Muscle of leg (tissue), 11 donors: ENCODE results near the gene DIP2C. TPM values are rescaled to one million over a fixed set of nuclear protein-coding genes. Genes with fewer than 3 reads are reported as not detected.

Experiments
- DNase-seq: peaks from one replicate; pipeline ENCODE4 v3.0.0; 2013
- H3K27ac ChIP-seq: one replicate; pipeline ENCODE4 v1.5.1; 2013; ENCODE audit warnings: mild to moderate bottlenecking, low read length, control low read depth
- H3K27me3 ChIP-seq: one replicate; pipeline ENCODE4 v1.6.1; 2013; ENCODE audit warnings: low read length; ENCODE audit not compliant: control insufficient read depth, insufficient read depth
- H3K36me3 ChIP-seq: one replicate; pipeline ENCODE4 v1.6.1; 2013; ENCODE audit warnings: low read length; ENCODE audit not compliant: control insufficient read depth, insufficient read depth
- H3K4me1 ChIP-seq: one replicate; pipeline ENCODE4 v1.6.1; 2013; ENCODE audit warnings: low read length; ENCODE audit not compliant: control insufficient read depth, insufficient read depth
- H3K4me3 ChIP-seq: one replicate; pipeline ENCODE4 v1.5.1; 2013; ENCODE audit warnings: low read length, control low read depth
- H3K9me3 ChIP-seq: replicated peaks from 2 replicates; pipeline ENCODE4 v1.6.1; 2013; ENCODE audit warnings: low read depth, low read length; ENCODE audit not compliant: control insufficient read depth
- WGBS: methylation state at CpG from one replicate; pipeline ENCODE4 v1.1.5; 2013; ENCODE audit warnings: missing lambda C conversion rate; ENCODE audit not compliant: insufficient coverage; 5-methylcytosine and 5-hydroxymethylcytosine counted together
- polyA plus RNA-seq, 8 donors: library from polyadenylated mRNA; unstranded; fragments of 120-200 nt; gene quantifications; one replicate each; pipeline versions ENCODE4 v1.2.1 to v1.2.3, GENCODE V29; 2013; ENCODE audit warnings: inconsistent platforms in 1 of 8, low replicate concordance in 1 of 8; ENCODE audit not compliant: insufficient read length in 8 of 8, insufficient read depth in 1 of 8
- total RNA-seq: library from RNA; stranded (reverse); fragments of 120-200 nt; gene quantifications from one replicate; pipeline ENCODE4 v1.2.4, GENCODE V29; 2013

The DIP2C gene
- total and polyA plus RNA-seq, 9 donors: 15.1 to 30.8 (median 24.8) TPM

- H3K36me3 ChIP-seq: peaks cover 2% of the 10 kb centered on the region
- 94% methylated on average over 12 of the region's 16 CpGs for WGBS
- no peak overlapping the region for H3K4me3 ChIP-seq
- H3K4me1 ChIP-seq: peaks cover 3% of the 10 kb centered on the region
- no peaks in the 10 kb centered on the region for H3K27me3 ChIP-seq
- no peak for DNase-seq
- H3K27ac ChIP-seq: no peak overlapping the region
- H3K9me3 ChIP-seq: peaks cover 9% of the 10 kb centered on the region
These were observed 47.1 kb downstream of the DIP2C start for GRCh38 chr10:642186-642890.

DNA sequence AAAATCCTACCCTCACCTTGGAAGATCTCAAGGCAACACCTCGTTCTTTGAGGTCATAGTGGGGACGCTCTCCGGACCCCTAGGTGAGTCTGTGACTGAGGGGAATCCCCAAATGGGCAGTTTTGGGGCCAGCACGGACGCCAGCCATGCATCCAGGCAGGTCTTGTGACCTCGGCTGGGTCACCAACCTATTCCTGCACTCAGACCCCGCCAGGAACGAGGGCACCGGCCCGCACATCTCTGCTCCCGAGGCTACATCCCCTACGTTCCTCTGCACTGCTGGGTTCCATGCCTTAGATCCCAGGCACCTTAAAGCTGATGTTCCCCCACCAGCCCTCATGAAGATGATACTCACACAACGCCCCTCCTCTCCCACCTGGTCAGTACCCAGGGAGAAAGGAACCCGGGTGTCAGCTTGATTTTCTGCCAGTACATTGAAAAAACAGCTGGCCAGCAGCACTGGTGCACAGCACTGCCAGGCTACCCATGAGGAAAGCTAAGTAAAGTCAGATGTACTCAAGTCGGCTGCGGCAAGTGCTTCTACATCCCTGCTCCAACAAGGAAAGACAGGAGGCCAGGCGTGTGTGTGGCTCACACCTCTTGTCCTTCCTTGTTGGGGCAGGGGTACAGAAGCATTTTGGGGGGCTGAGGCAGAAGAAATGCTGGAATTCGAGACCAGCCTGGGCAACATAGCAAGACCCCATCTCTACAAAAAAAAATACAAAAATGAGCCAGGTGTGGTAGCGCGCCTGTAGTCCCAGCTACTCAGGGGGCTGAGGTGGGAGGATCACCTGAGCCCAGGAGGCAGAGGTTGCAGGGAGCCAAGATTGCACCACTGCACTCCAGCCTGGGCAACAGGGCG, 48.1 kb downstream of the DIP2C start:
- no peaks in the 10 kb centered on the region for H3K27me3 ChIP-seq
- no peak overlapping the region for H3K4me3 ChIP-seq
- peaks cover 3% of the 10 kb centered on the region for H3K4me1 ChIP-seq
- no peak for DNase-seq
- H3K27ac ChIP-seq: no peak overlapping the region
- peaks cover 2% of the 10 kb centered on the region for H3K36me3 ChIP-seq
- WGBS: 87% methylated on average over 16 of the region's 21 CpGs
- peaks cover 9% of the 10 kb centered on the region for H3K9me3 ChIP-seq

- Histone ChIP-seq H3K4me1 (peaks cover 4% of the 10 kb centered on the region), H3K4me3 (no peak overlapping the region), H3K36me3 (peaks cover 2% of the 10 kb centered on the region), H3K27me3 (no peaks in the 10 kb centered on the region), H3K27ac (no peak overlapping the region), H3K9me3 (peaks cover 9% of the 10 kb centered on the region)
- 92% methylated on average over 19 of the region's 27 CpGs for WGBS
- DNase-seq: no peak
These were observed 48.8 kb downstream of the DIP2C start for GRCh38 chr10:640673-641045.

DNA sequence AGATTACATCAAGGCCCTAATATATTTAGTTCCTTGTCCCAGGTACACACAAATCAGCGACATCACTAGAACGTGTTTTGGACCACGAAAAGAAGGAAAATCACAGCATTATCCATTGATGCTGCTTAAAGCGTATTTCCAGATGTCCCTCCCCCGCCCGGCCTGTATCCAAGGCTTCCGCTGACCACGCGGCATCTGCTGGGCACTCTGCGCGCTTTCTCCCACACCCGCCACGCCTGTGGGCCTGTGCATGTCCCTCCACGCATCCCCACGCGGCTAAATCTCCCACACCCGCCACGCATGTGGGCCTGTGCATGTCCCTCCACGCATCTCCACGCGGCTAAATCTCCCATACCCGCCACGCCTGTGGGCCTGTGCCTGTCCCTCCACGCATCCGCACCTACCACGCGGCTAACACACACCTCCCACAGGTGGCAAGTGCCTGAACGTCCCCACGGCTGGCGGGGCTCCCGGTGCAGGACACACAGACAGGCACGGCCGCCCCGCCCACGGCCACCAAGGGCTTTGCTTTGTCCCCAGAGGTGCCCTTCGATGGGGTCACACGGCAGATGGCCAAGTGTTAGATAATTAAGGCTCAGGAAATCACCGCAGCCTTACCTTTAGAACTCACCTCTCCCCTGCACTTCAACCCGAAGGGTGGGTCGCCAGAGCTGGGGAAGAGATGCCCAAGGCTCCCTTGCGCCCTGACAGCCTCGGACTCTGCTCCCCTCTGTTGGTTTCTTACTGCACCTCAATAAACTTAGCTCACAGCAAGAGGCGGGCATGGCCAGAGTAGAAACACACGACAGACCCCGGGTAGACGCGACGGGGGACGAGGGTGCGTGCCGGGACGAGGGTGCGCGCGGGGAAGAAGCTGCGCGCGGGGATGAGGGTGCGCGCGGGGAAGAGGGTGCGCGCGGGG, 49.5 kb downstream of the DIP2C start:
- peaks cover 10% of the 10 kb centered on the region for H3K4me1 ChIP-seq
- H3K27ac ChIP-seq: no peak overlapping the region
- peaks cover 2% of the 10 kb centered on the region for H3K36me3 ChIP-seq
- DNase-seq: peak; percentile 45
- H3K27me3 ChIP-seq: no peaks in the 10 kb centered on the region
- peaks cover 6% of the 10 kb centered on the region for H3K9me3 ChIP-seq
- H3K4me3 ChIP-seq: no peak overlapping the region
- 90% methylated on average over 63 of the region's 64 CpGs for WGBS

- H3K27ac ChIP-seq: no peak overlapping the region
- no peaks in the 10 kb centered on the region for H3K9me3 ChIP-seq
These were observed 50.3 kb downstream of the DIP2C start for GRCh38 chr10:639001-639750.

DNA sequence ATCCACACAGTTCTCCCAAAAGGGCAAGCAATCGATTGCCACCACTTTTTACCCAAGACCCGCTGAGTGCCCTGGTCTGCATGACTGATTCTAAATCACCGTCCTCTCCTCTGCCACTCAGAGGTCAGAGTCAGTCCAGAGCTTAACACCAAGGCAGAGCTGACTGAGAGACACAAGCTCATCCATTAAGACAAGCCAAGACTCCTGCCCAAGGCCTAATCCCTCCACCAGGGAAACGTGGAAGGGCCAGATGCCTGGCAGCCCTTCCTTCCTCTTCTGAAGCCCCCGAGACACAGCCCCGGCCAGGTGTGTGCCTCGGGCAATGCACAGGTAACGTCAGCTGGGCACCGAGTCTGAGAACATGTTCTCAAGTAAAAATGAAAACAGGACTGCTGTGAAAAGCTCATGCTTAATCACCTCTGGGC, 51.7 kb downstream of the DIP2C start:
- 62% methylated on average over 8 of the region's 9 CpGs for WGBS
- Histone ChIP-seq H3K27ac (no peak overlapping the region), H3K4me3 (no peak overlapping the region), H3K27me3 (no peaks in the 10 kb centered on the region), H3K36me3 (peaks cover 2% of the 10 kb centered on the region), H3K9me3 (no peaks in the 10 kb centered on the region), H3K4me1 (peaks cover 24% of the 10 kb centered on the region)
- no peak for DNase-seq

More at GRCh38 chr10:639001-639750, 50.3 kb downstream of the DIP2C start:
- 87% methylated on average over 31 of the region's 42 CpGs for WGBS
- Histone ChIP-seq H3K27me3 (no peaks in the 10 kb centered on the region), H3K36me3 (peaks cover 2% of the 10 kb centered on the region), H3K4me3 (no peak overlapping the region), H3K4me1 (peaks cover 14% of the 10 kb centered on the region)
- no peak for DNase-seq

- Histone ChIP-seq H3K36me3 (peaks cover 2% of the 10 kb centered on the region), H3K9me3 (no peaks in the 10 kb centered on the region), H3K27me3 (no peaks in the 10 kb centered on the region), H3K4me1 (peaks cover 21% of the 10 kb centered on the region), H3K4me3 (no peak overlapping the region), H3K27ac (no peak overlapping the region)
- 83% methylated on average over 7 of the region's 8 CpGs for WGBS
- DNase-seq: no peak
These were observed 52.2 kb downstream of the DIP2C start for GRCh38 chr10:637221-637620.

GRCh38 chr10:636769-637168, 52.7 kb downstream of the DIP2C start:
- no peak overlapping the region for H3K4me3 ChIP-seq
- H3K27me3 ChIP-seq: no peaks in the 10 kb centered on the region
- H3K36me3 ChIP-seq: peaks cover 2% of the 10 kb centered on the region
- 72% methylated on average over 19 of the region's 19 CpGs for WGBS
- H3K27ac ChIP-seq: no peak overlapping the region
- no peaks in the 10 kb centered on the region for H3K9me3 ChIP-seq
- no peak for DNase-seq
- peaks cover 21% of the 10 kb centered on the region for H3K4me1 ChIP-seq

DNA sequence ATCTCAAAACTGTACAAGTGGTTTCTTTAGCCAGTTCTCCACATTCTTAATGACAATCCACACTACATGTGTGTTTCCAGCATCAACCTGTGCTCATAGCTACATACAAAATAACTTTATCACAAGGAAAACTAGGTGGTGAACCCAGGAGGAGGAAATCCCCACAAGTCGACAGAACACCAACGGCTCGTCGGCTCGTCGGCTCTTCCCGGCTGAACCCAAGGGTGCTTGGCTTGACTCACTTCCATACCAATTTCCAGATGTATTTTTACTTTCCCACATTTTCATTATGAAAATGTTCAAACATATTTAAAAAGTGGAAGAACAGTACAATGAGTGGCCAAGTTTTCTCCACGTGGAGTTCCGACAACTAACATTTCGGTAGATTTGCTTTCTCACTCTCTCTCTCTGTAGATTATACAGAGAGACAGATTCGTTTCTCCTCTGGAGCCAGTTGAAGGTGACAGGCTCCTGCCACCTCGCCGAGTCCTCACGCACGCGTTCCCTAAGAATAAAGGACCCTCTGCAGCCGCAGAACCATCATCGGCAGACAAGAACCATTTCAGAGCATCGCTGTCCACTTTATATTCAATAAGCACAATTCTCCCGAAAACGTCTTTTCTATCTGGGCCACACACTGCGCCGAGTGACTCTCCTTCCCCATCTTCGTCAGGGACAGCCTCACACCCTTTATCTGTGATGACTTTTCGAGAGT, 53.3 kb downstream of the DIP2C start:
- no peaks in the 10 kb centered on the region for H3K27me3 ChIP-seq
- no peak for DNase-seq
- H3K27ac ChIP-seq: no peak overlapping the region
- 90% methylated on average over 18 of the region's 25 CpGs for WGBS
- peaks cover 22% of the 10 kb centered on the region for H3K4me1 ChIP-seq
- peaks cover 2% of the 10 kb centered on the region for H3K36me3 ChIP-seq
- H3K9me3 ChIP-seq: no peaks in the 10 kb centered on the region
- no peak overlapping the region for H3K4me3 ChIP-seq
